Tibial nerve (tissue), 4 donors: ENCODE data around the gene CAB39. TPM values are rescaled to one million over a fixed set of nuclear protein-coding genes. Genes with fewer than 3 reads are reported as not detected.

Experiments used
- DNase-seq, 2 donors: peaks; one replicate each; pipeline ENCODE4 v3.0.0-alpha.2; 2019; ENCODE audit warnings: low spot score in 2 of 2
- H3K27ac ChIP-seq, 4 donors: fragments of 200-600 bp; sonication (generic) in 3 of 4; one replicate each; pipeline ENCODE4 v1.5.1; 2017 to 2019; ENCODE audit warnings: mild to moderate bottlenecking in 1 of 4
- H3K27me3 ChIP-seq, 2 donors: fragments of 200-600 bp; sonication (generic) in 1 of 2; one replicate each; pipeline versions ENCODE4 v1.5.1 to v1.6.0; 2017 to 2019
- H3K36me3 ChIP-seq, 3 donors: fragments of 200-600 bp; sonication (generic); one replicate each; pipeline ENCODE4 v1.5.1; 2018 to 2019
- H3K4me1 ChIP-seq, 4 donors: fragments of 200-600 bp; sonication (generic) in 3 of 4; one replicate each; pipeline ENCODE4 v1.5.1; 2017 to 2019
- H3K4me3 ChIP-seq, 4 donors: fragments of 200-600 bp; sonication (generic) in 3 of 4; one replicate each; pipeline ENCODE4 v1.5.1; 2017 to 2019; ENCODE audit warnings: mild to moderate bottlenecking in 1 of 4, moderate library complexity in 1 of 4
- H3K9me3 ChIP-seq, 4 donors: fragments of 200-600 bp; sonication (generic) in 3 of 4; one replicate each; pipeline ENCODE4 v1.5.1; 2017 to 2019
- EP300 ChIP-seq, 2 donors: sonication (generic); formaldehyde crosslinking; IDR thresholded peaks; one replicate each; pipeline ENCODE4 v1.6.1; 2017; ENCODE audit warnings: antibody characterized with exemption in 2 of 2, mild to moderate bottlenecking in 1 of 2
- POLR2A ChIP-seq, 2 donors: fragments of 450-650 bp; IDR thresholded peaks; one replicate each; pipeline ENCODE4 v1.6.1; 2017; ENCODE audit warnings: antibody characterized with exemption in 2 of 2, mild to moderate bottlenecking in 2 of 2, moderate library complexity in 2 of 2
- WGBS, 2 donors: methylation state at CpG; one replicate each; pipeline ENCODE4 v1.1.5; 2018; 5-methylcytosine and 5-hydroxymethylcytosine counted together
- total RNA-seq, 4 donors: library from RNA; depleted of rRNA; stranded (reverse); fragments of >200 nt; gene quantifications; one replicate each; pipeline ENCODE4 v1.1.0, GENCODE V29; 2016
- TF ChIP-seq, protein P1 (sequence below), 5 experiments: fragments of 200-600 bp in 3 of 5; fragments of 450-650 bp in 2 of 5; sonication (generic) in 3 of 5; IDR thresholded peaks; one replicate each; pipeline ENCODE4 v1.5.1; 2016 to 2019; ENCODE audit warnings: antibody characterized with exemption in 5 of 5, mild to moderate bottlenecking in 3 of 5, moderate library complexity in 2 of 5

CAB39 gene
- total RNA-seq, 4 donors from 2014 or later: 60.0 to 82.2 (median 69.7) TPM

DNA sequence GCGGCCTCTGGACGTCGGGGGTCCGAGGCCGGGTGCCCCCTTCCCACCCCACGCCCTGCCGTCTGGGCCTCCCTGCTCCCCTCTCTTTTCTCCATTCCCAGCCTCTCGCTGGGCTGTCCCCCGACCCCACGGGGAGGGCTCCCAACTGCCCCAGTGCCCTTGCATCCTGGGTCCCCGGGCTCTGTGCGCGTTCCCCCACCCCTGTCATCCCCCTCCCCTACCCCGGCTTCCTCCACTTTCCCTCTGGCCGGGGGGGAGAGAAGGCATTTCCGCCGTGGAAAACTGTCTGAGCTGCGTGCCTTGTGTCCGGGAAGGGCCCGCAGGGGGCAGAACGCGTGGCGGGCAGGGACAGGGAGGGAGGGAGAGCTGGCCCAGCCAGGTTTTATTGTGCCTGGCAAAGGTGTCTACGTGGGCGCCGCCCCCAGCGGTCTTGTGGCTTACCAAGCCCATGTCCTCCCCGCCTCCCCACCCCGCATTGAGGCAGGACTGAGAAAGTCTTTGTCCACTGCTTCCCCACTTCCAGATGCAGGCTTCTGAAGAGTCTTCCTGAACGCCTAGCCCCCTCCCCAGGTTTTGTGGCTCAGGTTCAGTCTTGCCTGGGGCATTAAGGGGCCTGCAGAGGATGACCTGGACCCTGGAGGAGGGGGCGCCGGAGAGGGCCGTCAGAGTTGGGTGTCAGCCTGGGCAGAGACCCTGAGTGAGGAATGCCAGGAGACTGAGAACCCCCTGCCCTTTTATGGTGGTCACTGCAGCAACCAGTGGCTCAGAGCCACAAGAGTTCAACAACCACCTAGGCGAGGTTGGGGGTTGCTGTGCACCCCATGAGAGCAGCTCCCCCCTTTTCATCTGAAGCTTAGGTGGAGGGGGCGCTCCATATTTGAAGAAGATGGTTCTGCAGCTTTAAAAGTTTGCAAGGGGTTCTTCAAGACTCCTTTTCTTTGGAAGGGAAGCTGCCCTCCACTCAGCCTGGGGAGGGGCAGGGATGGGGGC is 153.4 kb downstream of the CAB39 start:
- DNase-seq: no peak
- WGBS, 2 donors: 16 to 18% methylated on average over 31 to 33 of the region's 35 CpGs
- Histone ChIP-seq H3K36me3 (no peaks in the 10 kb centered on the region), H3K4me1 (peaks cover 0 to 68% (median 27%) of the 10 kb centered on the region in 4 donors), H3K27ac (peak overlapping the region; percentile 8 to 88 (median 86)), H3K27me3 (peaks cover 0 to 21% of the 10 kb centered on the region in 2 donors), H3K4me3 (peak overlapping the region; percentile 55 to 91 (median 82)), H3K9me3 (no peaks in the 10 kb centered on the region)
- TF ChIP-seq POLR2A (IDR thresholded peaks at IDR 0.05) (no peak), EP300 (IDR thresholded peaks at IDR 0.05) (peak in 1 of 2 donors; percentile 24)
- TF ChIP-seq, protein P1, sequence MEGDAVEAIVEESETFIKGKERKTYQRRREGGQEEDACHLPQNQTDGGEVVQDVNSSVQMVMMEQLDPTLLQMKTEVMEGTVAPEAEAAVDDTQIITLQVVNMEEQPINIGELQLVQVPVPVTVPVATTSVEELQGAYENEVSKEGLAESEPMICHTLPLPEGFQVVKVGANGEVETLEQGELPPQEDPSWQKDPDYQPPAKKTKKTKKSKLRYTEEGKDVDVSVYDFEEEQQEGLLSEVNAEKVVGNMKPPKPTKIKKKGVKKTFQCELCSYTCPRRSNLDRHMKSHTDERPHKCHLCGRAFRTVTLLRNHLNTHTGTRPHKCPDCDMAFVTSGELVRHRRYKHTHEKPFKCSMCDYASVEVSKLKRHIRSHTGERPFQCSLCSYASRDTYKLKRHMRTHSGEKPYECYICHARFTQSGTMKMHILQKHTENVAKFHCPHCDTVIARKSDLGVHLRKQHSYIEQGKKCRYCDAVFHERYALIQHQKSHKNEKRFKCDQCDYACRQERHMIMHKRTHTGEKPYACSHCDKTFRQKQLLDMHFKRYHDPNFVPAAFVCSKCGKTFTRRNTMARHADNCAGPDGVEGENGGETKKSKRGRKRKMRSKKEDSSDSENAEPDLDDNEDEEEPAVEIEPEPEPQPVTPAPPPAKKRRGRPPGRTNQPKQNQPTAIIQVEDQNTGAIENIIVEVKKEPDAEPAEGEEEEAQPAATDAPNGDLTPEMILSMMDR (IDR thresholded peaks at IDR 0.05): peak in 1 of 5 experiments; percentile 26

DNA sequence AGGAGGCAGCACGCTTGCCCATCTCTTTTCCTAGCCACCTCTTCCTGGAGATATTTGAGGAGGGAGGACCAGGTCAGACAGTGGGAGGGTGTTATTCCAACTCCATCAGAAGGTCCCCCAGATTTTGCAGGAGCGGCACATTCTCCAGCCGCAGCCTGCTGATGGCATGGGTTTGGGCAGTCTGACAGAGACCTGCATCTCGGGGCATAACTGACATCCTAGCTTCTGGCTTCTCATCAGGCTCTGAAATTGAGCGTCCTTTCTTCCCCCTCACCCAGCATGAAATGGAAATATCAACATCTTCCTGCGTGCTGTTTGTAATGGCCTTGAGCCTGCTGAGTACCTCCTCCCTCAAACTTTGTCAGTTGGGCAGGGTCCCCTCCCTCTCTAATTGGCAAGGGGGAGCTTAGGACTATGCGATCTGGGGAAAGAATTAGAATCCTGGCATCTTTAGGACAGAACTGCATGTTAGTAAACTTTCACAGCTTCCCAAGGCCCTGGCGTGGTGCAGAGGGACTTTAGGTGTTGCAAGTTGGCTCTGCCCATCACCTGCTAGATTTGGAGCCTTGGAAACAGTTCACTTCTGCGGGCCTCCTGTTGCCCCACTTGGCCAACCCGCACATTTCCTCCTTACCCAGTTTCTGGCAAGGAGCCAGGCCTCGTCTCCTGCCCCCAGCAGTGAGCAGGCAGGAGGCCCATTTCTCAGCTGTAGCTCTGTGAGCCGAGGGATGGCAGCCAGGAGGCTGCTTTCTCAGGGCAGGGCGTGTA is 154.3 kb downstream of the CAB39 start:
- WGBS, 2 donors: 29 to 38% methylated on average over 10 of the region's 13 CpGs
- no peak for DNase-seq
- H3K27me3 ChIP-seq: peaks cover 0 to 21% of the 10 kb centered on the region in 2 donors
- peaks cover 0 to 75% (median 31%) of the 10 kb centered on the region in 4 donors for H3K4me1 ChIP-seq
- no peaks in the 10 kb centered on the region for H3K9me3 ChIP-seq
- no peak for TF ChIP-seq POLR2A (IDR thresholded peaks at IDR 0.05)
- TF ChIP-seq, protein P1 (IDR thresholded peaks at IDR 0.05): no peak
- no peak for TF ChIP-seq EP300 (IDR thresholded peaks at IDR 0.05)
- peak overlapping the region in 3 of 4 donors; percentile 84 to 88 (median 87) for H3K27ac ChIP-seq
- H3K4me3 ChIP-seq: peak overlapping the region in 1 of 4 donors; percentile 84
- H3K36me3 ChIP-seq: no peaks in the 10 kb centered on the region

DNA sequence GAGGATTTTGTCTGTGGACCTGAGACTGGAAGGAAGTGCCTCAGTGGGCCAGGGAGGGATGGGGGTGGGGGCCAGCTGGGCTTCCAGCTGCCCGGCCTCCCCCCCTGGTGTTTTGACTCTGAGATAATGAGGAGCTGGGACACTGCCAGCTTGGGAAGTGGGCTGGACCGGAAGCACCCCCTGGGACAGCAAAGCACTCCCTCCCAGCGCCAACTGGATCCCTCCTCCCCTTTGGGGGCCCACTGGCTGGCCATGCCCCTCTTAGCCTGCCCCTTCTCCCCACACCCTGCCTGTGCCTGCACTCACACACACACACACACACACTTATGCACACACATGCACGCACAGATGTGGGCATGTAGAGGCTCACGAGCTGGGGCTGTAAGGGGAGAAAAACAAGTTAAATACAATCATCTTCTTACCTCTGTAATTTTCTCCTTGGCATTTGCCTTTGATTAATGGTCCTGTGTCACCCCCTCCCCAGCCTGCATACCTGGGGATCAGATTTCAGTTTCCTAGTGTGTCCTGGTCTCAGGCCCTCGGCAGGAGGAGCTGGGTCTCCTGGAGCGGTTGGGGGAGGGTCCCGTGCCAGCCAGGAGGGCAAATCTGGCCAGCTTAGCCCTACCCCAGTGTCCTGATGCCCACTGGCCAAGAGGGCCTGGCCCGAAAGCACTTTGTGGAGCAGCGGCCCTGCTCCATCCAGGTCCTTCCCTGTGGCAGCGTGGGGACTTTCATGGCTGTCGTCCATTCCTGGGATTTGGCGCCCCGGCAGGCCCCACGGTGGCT is 155.7 kb downstream of the CAB39 start:
- no peaks in the 10 kb centered on the region for H3K9me3 ChIP-seq
- peaks cover 0 to 21% of the 10 kb centered on the region in 2 donors for H3K27me3 ChIP-seq
- peaks cover 0 to 1% (median 0%) of the 10 kb centered on the region in 3 donors for H3K36me3 ChIP-seq
- TF ChIP-seq, protein P1 (IDR thresholded peaks at IDR 0.05): no peak
- no peak for TF ChIP-seq POLR2A (IDR thresholded peaks at IDR 0.05)
- H3K27ac ChIP-seq: peak overlapping the region in 2 of 4 donors; percentile 17 to 88
- H3K4me1 ChIP-seq: peaks cover 0 to 75% (median 33%) of the 10 kb centered on the region in 4 donors
- H3K4me3 ChIP-seq: no peak overlapping the region
- no peak for DNase-seq
- WGBS, 2 donors: 56 to 61% methylated on average over 15 of the region's 15 CpGs

GRCh38 chr2:230868947-230869913 is 156.6 kb downstream of the CAB39 start:
- H3K27me3 ChIP-seq: peaks cover 0 to 16% of the 10 kb centered on the region in 2 donors
- TF ChIP-seq, protein P1 (IDR thresholded peaks at IDR 0.05): no peak
- TF ChIP-seq POLR2A (IDR thresholded peaks at IDR 0.05) (no peak), EP300 (IDR thresholded peaks at IDR 0.05) (no peak)
- H3K27ac ChIP-seq: peak overlapping the region in 2 of 4 donors; percentile 17 to 88
- H3K4me3 ChIP-seq: no peak overlapping the region
- no peaks in the 10 kb centered on the region for H3K9me3 ChIP-seq
- peaks cover 0 to 7% (median 0%) of the 10 kb centered on the region in 3 donors for H3K36me3 ChIP-seq
- peaks cover 0 to 75% (median 33%) of the 10 kb centered on the region in 4 donors for H3K4me1 ChIP-seq
- DNase-seq: no peak
- 67 to 77% methylated on average over 17 to 19 of the region's 19 CpGs for WGBS, 2 donors
